ENCODE measurements around the gene SPOCK1.

The SPOCK1 gene

GRCh38 chr5:137205231-137206027, 293.7 kb downstream of the SPOCK1 start:
- H3K4me3 ChIP-seq (ENCODE audit: low read depth, low read length) = no peak overlapping the region
- TF ChIP-seq CTCF (IDR thresholded peaks at IDR 0.05; ENCODE audit: borderline replicate concordance, insufficient read depth, low read depth, low read length) = no peak

GRCh38 chr5:137203011-137203632, 296.0 kb downstream of the SPOCK1 start:
- no peak for TF ChIP-seq CTCF (IDR thresholded peaks at IDR 0.05; ENCODE audit: borderline replicate concordance, insufficient read depth, low read depth, low read length)
- H3K4me3 ChIP-seq (ENCODE audit: low read depth, low read length) = no peak overlapping the region

- H3K4me3 ChIP-seq (ENCODE audit: low read depth, low read length) = no peak overlapping the region
- TF ChIP-seq CTCF (IDR thresholded peaks at IDR 0.05; ENCODE audit: borderline replicate concordance, insufficient read depth, low read depth, low read length) = no peak
Observed at GRCh38 chr5:137201876-137202275, 297.2 kb downstream of the SPOCK1 start.

- H3K4me3 ChIP-seq (ENCODE audit: low read depth, low read length) = no peak overlapping the region
- TF ChIP-seq CTCF (IDR thresholded peaks at IDR 0.05; ENCODE audit: borderline replicate concordance, insufficient read depth, low read depth, low read length) = no peak
Observed at GRCh38 chr5:137200906-137201700, 298.0 kb downstream of the SPOCK1 start.

- TF ChIP-seq CTCF (IDR thresholded peaks at IDR 0.05; ENCODE audit: borderline replicate concordance, insufficient read depth, low read depth, low read length) = no peak
- H3K4me3 ChIP-seq (ENCODE audit: low read depth, low read length) = no peak overlapping the region
Observed at GRCh38 chr5:137199966-137200365, 299.2 kb downstream of the SPOCK1 start.

GRCh38 chr5:137199201-137199600, 299.9 kb downstream of the SPOCK1 start:
- H3K4me3 ChIP-seq (ENCODE audit: low read depth, low read length) = no peak overlapping the region
- TF ChIP-seq CTCF (IDR thresholded peaks at IDR 0.05; ENCODE audit: borderline replicate concordance, insufficient read depth, low read depth, low read length) = no peak

Data from GM12875 (cell line).